ENCODE measurements around the gene GRIK4.
"Not testable (repeated sequence)": the region's sequence is repeated elsewhere in the genome, so short reads cannot be mapped to it uniquely, and the experiment has no call there.

The GRIK4 gene

DNA sequence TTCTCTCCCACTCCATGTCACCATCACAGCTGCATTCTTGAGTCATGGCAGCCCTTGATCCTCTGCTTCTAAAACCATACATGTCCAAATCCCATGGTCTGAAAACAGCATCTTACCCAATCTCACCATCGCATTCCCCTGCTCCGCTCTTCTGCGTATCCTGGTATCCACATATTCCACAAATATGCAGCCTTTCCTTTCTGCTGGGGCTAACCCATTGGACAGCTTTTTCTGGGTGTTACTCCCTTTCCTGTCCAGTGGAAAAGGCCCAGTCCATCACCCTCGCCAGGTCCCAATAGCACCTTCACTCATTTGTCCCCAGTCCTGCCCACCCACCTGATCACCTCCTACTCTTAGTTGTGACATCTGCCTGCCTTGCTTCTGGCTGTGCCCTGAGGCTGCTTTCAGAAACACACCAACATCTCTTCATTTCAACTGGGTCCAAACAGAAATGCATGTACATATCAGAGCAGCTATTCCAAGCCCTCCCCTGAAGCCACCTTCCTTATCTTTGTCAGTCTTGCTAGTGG, 274.7 kb downstream of the GRIK4 start:
- Histone ChIP-seq H3K4me1 (ENCODE audit: insufficient read depth, low read length, severe bottlenecking) (no peaks in the 10 kb centered on the region), H4K20me1 (ENCODE audit: insufficient read depth, low read length) (no peaks in the 10 kb centered on the region), H3K79me2 (ENCODE audit: insufficient read depth, low read length) (no peaks in the 10 kb centered on the region), H3K4me3 (ENCODE audit: low read depth, low read length, poor library complexity, severe bottlenecking) (no peak overlapping the region), H3K9me2 (ENCODE audit: low read depth, low read length) (no peaks in the 10 kb centered on the region), H3F3A (ENCODE audit: insufficient read depth, low read length) (no peaks in the 10 kb centered on the region), H3K9me3 (ENCODE audit: low read length) (no peaks in the 10 kb centered on the region), H3K36me3 (ENCODE audit: insufficient read depth, low read length) (no peaks in the 10 kb centered on the region), H3K9ac (ENCODE audit: low read length) (no peak overlapping the region), H3K27ac (ENCODE audit: low read depth, low read length, poor library complexity, severe bottlenecking) (no peak overlapping the region), H2AFZ (ENCODE audit: low read length) (no peak overlapping the region), H3K4me2 (ENCODE audit: low read length) (no peak overlapping the region), H3K27me3 (ENCODE audit: insufficient read depth, low read length) (no peaks in the 10 kb centered on the region)
- TF ChIP-seq, protein P1, sequence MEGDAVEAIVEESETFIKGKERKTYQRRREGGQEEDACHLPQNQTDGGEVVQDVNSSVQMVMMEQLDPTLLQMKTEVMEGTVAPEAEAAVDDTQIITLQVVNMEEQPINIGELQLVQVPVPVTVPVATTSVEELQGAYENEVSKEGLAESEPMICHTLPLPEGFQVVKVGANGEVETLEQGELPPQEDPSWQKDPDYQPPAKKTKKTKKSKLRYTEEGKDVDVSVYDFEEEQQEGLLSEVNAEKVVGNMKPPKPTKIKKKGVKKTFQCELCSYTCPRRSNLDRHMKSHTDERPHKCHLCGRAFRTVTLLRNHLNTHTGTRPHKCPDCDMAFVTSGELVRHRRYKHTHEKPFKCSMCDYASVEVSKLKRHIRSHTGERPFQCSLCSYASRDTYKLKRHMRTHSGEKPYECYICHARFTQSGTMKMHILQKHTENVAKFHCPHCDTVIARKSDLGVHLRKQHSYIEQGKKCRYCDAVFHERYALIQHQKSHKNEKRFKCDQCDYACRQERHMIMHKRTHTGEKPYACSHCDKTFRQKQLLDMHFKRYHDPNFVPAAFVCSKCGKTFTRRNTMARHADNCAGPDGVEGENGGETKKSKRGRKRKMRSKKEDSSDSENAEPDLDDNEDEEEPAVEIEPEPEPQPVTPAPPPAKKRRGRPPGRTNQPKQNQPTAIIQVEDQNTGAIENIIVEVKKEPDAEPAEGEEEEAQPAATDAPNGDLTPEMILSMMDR (IDR thresholded peaks at IDR 0.05; ENCODE audit: low read length): no peak
- no peak for TF ChIP-seq EZH2 (IDR thresholded peaks at IDR 0.05; ENCODE audit: borderline replicate concordance, low read length)

DNA sequence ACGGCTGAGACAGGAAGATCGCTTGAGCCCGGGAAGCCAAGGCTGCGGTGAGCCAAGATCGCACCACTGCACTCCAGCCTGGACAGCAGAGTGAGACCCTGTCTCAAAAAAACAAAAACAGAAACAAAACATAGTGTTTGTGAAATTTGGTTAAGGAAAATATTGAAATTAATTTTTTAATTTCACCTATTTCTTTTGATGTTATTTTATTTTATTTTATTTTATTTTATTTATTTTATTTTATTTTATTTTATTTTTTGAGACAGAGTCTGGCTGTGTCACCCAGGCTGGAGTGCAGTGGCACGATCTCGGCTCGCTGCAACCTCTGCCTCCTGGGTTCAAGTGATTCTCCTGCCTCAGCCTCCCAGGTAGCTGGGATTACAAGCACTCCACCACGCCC, 275.7 kb downstream of the GRIK4 start:
- not testable (repeated sequence) for H3K4me1 ChIP-seq (ENCODE audit: insufficient read depth, low read length, severe bottlenecking); H4K20me1 ChIP-seq (ENCODE audit: insufficient read depth, low read length); H3K9me2 ChIP-seq (ENCODE audit: low read depth, low read length); H3K4me3 ChIP-seq (ENCODE audit: low read depth, low read length, poor library complexity, severe bottlenecking); H3K36me3 ChIP-seq (ENCODE audit: insufficient read depth, low read length); H3K79me2 ChIP-seq (ENCODE audit: insufficient read depth, low read length); H3K27ac ChIP-seq (ENCODE audit: low read depth, low read length, poor library complexity, severe bottlenecking); H3K9ac ChIP-seq (ENCODE audit: low read length); H3F3A ChIP-seq (ENCODE audit: insufficient read depth, low read length); H2AFZ ChIP-seq (ENCODE audit: low read length); H3K27me3 ChIP-seq (ENCODE audit: insufficient read depth, low read length); H3K9me3 ChIP-seq (ENCODE audit: low read length); H3K4me2 ChIP-seq (ENCODE audit: low read length)

DNA sequence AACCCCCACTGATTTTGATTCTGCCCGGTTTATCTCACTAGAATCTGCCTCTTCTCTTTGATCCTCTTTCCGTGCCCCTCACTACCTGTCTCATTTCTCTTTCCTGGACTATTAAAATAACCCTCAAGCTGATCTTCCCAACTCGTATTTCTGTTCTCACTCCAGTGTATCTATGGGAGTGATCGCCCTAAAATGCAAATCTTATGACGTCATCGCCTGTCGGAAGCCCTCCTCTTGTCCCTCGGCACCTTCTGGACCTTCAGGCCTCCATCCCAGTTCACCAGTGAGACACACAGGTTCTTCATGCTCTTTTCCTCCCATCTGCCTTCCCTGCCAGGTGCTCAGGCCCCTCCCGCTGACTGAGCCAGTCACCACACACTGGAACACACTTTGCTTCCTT, 277.8 kb downstream of the GRIK4 start:
- Histone ChIP-seq H4K20me1 (ENCODE audit: insufficient read depth, low read length) (no peaks in the 10 kb centered on the region), H3K9ac (ENCODE audit: low read length) (no peak overlapping the region), H3F3A (ENCODE audit: insufficient read depth, low read length) (no peaks in the 10 kb centered on the region), H3K36me3 (ENCODE audit: insufficient read depth, low read length) (no peaks in the 10 kb centered on the region), H3K27ac (ENCODE audit: low read depth, low read length, poor library complexity, severe bottlenecking) (no peak overlapping the region), H3K4me2 (ENCODE audit: low read length) (no peak overlapping the region), H3K4me1 (ENCODE audit: insufficient read depth, low read length, severe bottlenecking) (no peaks in the 10 kb centered on the region), H2AFZ (ENCODE audit: low read length) (no peak overlapping the region), H3K4me3 (ENCODE audit: low read depth, low read length, poor library complexity, severe bottlenecking) (no peak overlapping the region), H3K9me2 (ENCODE audit: low read depth, low read length) (no peaks in the 10 kb centered on the region), H3K9me3 (ENCODE audit: low read length) (no peaks in the 10 kb centered on the region), H3K27me3 (ENCODE audit: insufficient read depth, low read length) (no peaks in the 10 kb centered on the region), H3K79me2 (ENCODE audit: insufficient read depth, low read length) (no peaks in the 10 kb centered on the region)
- TF ChIP-seq EZH2 (IDR thresholded peaks at IDR 0.05; ENCODE audit: borderline replicate concordance, low read length): no peak
- TF ChIP-seq, protein P1 (IDR thresholded peaks at IDR 0.05; ENCODE audit: low read length): no peak

DNA sequence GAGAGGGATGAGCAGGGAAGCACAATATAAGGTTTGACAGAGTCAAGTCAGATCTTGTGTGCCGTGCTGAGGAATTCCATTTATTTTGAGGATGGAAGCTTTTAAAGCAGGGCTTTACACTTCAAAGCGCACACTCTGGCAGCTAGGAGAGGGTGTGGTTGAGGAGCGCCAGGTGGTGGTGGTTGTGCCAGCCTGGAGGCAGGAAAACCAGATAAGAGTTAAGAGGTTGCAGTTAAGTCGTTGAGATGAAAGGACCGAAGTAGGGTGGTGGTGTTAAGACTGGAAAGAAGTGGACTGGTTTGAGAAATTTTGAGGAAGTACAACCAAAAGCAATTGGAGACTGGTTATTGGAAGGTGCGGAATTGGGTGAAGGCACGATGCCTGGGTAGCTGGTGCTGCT, 280.8 kb downstream of the GRIK4 start:
- Histone ChIP-seq H4K20me1 (ENCODE audit: insufficient read depth, low read length) (no peaks in the 10 kb centered on the region), H3K4me2 (ENCODE audit: low read length) (no peak overlapping the region), H3K79me2 (ENCODE audit: insufficient read depth, low read length) (no peaks in the 10 kb centered on the region), H3K9me3 (ENCODE audit: low read length) (no peaks in the 10 kb centered on the region), H3K4me1 (ENCODE audit: insufficient read depth, low read length, severe bottlenecking) (no peaks in the 10 kb centered on the region), H3K4me3 (ENCODE audit: low read depth, low read length, poor library complexity, severe bottlenecking) (no peak overlapping the region), H3K9ac (ENCODE audit: low read length) (no peak overlapping the region), H3K36me3 (ENCODE audit: insufficient read depth, low read length) (no peaks in the 10 kb centered on the region), H3K27me3 (ENCODE audit: insufficient read depth, low read length) (no peaks in the 10 kb centered on the region), H3F3A (ENCODE audit: insufficient read depth, low read length) (no peaks in the 10 kb centered on the region), H2AFZ (ENCODE audit: low read length) (no peak overlapping the region), H3K9me2 (ENCODE audit: low read depth, low read length) (no peaks in the 10 kb centered on the region), H3K27ac (ENCODE audit: low read depth, low read length, poor library complexity, severe bottlenecking) (no peak overlapping the region)
- TF ChIP-seq EZH2 (IDR thresholded peaks at IDR 0.05; ENCODE audit: borderline replicate concordance, low read length): no peak

All from OCI-LY1 (cell line).